Heart right ventricle (tissue), 16 donors: ENCODE results near the gene UNKL. TPM values are rescaled to one million over a fixed set of nuclear protein-coding genes. Genes with fewer than 3 reads are reported as not detected.

ENCODE experiments used
- ATAC-seq, 8 donors: fragments of 200-7000 bp; cut with Tn5 transposase; one replicate each; pipeline ENCODE4 v1.9.1; 2020; ENCODE audit warnings: mild to moderate bottlenecking in 8 of 8, moderate library complexity in 8 of 8, moderate number of reproducible peaks in 1 of 8
- DNase-seq, 2 donors: peaks; one replicate each; pipeline ENCODE4 v3.0.0-alpha.2; 2020
- H3K27ac ChIP-seq, 10 donors: fragments of 200-600 bp; sonication (generic) in 2 of 10; one replicate each; pipeline versions ENCODE4 v1.5.0 to v1.8.0; 2020 to 2022; ENCODE audit warnings: mild to moderate bottlenecking in 3 of 10
- H3K27me3 ChIP-seq, 7 donors: fragments of 200-600 bp; one replicate each; pipeline ENCODE4 v1.8.0; 2021 to 2022; ENCODE audit warnings: mild to moderate bottlenecking in 2 of 7
- H3K36me3 ChIP-seq, 9 donors: fragments of 200-600 bp; sonication (generic) in 1 of 9; one replicate each; pipeline versions ENCODE4 v1.5.0 to v1.8.0; 2020 to 2022; ENCODE audit warnings: mild to moderate bottlenecking in 2 of 9
- H3K4me1 ChIP-seq, 9 donors: fragments of 200-600 bp; sonication (generic) in 1 of 9; one replicate each; pipeline versions ENCODE4 v1.5.0 to v1.8.0; 2020 to 2022; ENCODE audit warnings: mild to moderate bottlenecking in 4 of 9
- H3K4me3 ChIP-seq, 10 donors: fragments of 200-600 bp; sonication (generic) in 2 of 10; one replicate each; pipeline versions ENCODE4 v1.5.0 to v1.8.0; 2020 to 2022; ENCODE audit warnings: mild to moderate bottlenecking in 7 of 10, moderate library complexity in 2 of 10
- H3K9me3 ChIP-seq, 11 donors: fragments of 200-600 bp in 10 of 11; sonication (generic) in 2 of 11; one replicate each; pipeline versions ENCODE4 v1.5.0 to v1.8.0; 2013 to 2022; ENCODE audit warnings: mild to moderate bottlenecking in 2 of 11, control low read depth in 1 of 11, moderate library complexity in 1 of 11
- CTCF ChIP-seq, 9 donors: fragments of 200-600 bp; sonication (generic) in 2 of 9; IDR thresholded peaks; one replicate each; pipeline versions ENCODE4 v1.5.0 to v1.8.0; 2021 to 2022; ENCODE audit warnings: antibody characterized with exemption in 9 of 9, mild to moderate bottlenecking in 5 of 9, moderate library complexity in 1 of 9
- WGBS, 2 donors: extraction: QIAGEN DNeasy Blood & Tissue Kit; methylation state at CpG; one replicate each; pipeline ENCODE4 v1.1.7; 2013; ENCODE audit warnings: inconsistent platforms in 1 of 2; 5-methylcytosine and 5-hydroxymethylcytosine counted together
- intact Hi-C, 10 donors: fragments of 100-400 bp; cut with DNase I; formaldehyde crosslinking; loops; one replicate each; pipeline versions ENCODE4 v1.11.1 to v1.14.2; 2022
- polyA plus RNA-seq, 2 donors: library from polyadenylated mRNA; stranded (reverse); fragments of 200-250 nt; gene quantifications; one replicate each; pipeline ENCODE4 v1.2.3, GENCODE V29; 2013
- total RNA-seq, 10 donors: library from RNA; stranded (reverse); fragmentation: NEBNext Ultra II Directional in 3 of 10; extraction: Animal tissue kit (Norgen Biotek cat#: 25700) in 3 of 10; gene quantifications; one replicate each; pipeline versions ENCODE4 v1.2.1 to v1.2.4, GENCODE V29; 2021 to 2023
- donor health status: Arrhythmogenic right ventricular cardiomyopathy.
- donor health status: ischemic (EF 13 %, LVEDD 7.1; RV severe dilation, severe dysfunction).
- donor health status: healthy with polysubstance abuse.
- donor health status: DM: no; HTN: yes; CAD: no.
- donor health status: DM: no; HTN: no; CAD: no.
- donor health status: ischemic (EF 25% LVEDD 6.9; RV normal size, moderate dysfunction).
- donor health status: ischemic (EF 25% LVEDD 5.7; RV mildly dilated, moderate dysfunction).
- donor health status: healthy.
- donor health status: DM: yes; HTN: yes; CAD: no.
- donor health status: Ischemic cardiomyopathy.
- donor health status: ischemic (EF 35%, LVEDD 5.7; RV mildly dilated, moderate dysfunction).
- donor health status: nonischemic (EF 11% LVEDD 7.7; RV severe dilation, severe dysfunction).
- donor health status: DM: yes; HTN: yes; CAD: no.
- donor health status: PGD.
- donor health status: ischemic (EF 29% LVEDD 5.4; RV normal size, mild dysfunction).
- donor health status: nonischemic (EF 23%, LVEDD 6.1; RV moderate dilation, normal function).

UNKL gene
- total and polyA plus RNA-seq, 12 donors: 3.3 to 20.4 (median 11.4) TPM

- no peak for ATAC-seq
- peaks cover 0 to 16% (median 0%) of the 10 kb centered on the region in 9 donors for H3K4me1 ChIP-seq
- 83 to 84% methylated on average over 22 of the region's 22 CpGs for WGBS, 2 donors
- no peak overlapping the region for H3K4me3 ChIP-seq
- DNase-seq: no peak
- intact Hi-C loops: no loop called here
- no peaks in the 10 kb centered on the region for H3K9me3 ChIP-seq
- H3K27me3 ChIP-seq: no peaks in the 10 kb centered on the region
- H3K36me3 ChIP-seq: peaks cover 5 to 76% (median 39%) of the 10 kb centered on the region in 9 donors
- H3K27ac ChIP-seq: no peak overlapping the region
- TF ChIP-seq CTCF (IDR thresholded peaks at IDR 0.05): no peak
Observed at GRCh38 chr16:1324286-1324826, 90.1 kb downstream of the UNKL start.

GRCh38 chr16:1323296-1324239, 90.9 kb downstream of the UNKL start:
- peaks cover 0 to 16% (median 0%) of the 10 kb centered on the region in 9 donors for H3K4me1 ChIP-seq
- DNase-seq (no peak), ATAC-seq (no peak)
- no peaks in the 10 kb centered on the region for H3K9me3 ChIP-seq
- WGBS, 2 donors: 75 to 78% methylated on average over 35 of the region's 35 CpGs
- intact Hi-C loops: no loop called here
- peaks cover 5 to 84% (median 47%) of the 10 kb centered on the region in 9 donors for H3K36me3 ChIP-seq
- no peak for TF ChIP-seq CTCF (IDR thresholded peaks at IDR 0.05)
- H3K27me3 ChIP-seq: no peaks in the 10 kb centered on the region
- no peak overlapping the region for H3K4me3 ChIP-seq
- no peak overlapping the region for H3K27ac ChIP-seq

- DNase-seq: no peak
- 97 to 98% methylated on average over 8 of the region's 8 CpGs for WGBS, 2 donors
- H3K4me1 ChIP-seq: peaks cover 0 to 16% (median 0%) of the 10 kb centered on the region in 9 donors
- intact Hi-C loops: no loop called here
- no peaks in the 10 kb centered on the region for H3K27me3 ChIP-seq
- ATAC-seq: no peak
- H3K36me3 ChIP-seq: peaks cover 5 to 95% (median 58%) of the 10 kb centered on the region in 9 donors
- no peak overlapping the region for H3K27ac ChIP-seq
- no peaks in the 10 kb centered on the region for H3K9me3 ChIP-seq
- no peak overlapping the region for H3K4me3 ChIP-seq
- TF ChIP-seq CTCF (IDR thresholded peaks at IDR 0.05): no peak
Observed at GRCh38 chr16:1322407-1322806, 92.1 kb downstream of the UNKL start.

- 85 to 91% methylated on average over 21 to 22 of the region's 22 CpGs for WGBS, 2 donors
- peaks cover 5 to 100% (median 74%) of the 10 kb centered on the region in 9 donors for H3K36me3 ChIP-seq
- no peak overlapping the region for H3K27ac ChIP-seq
- no peak for DNase-seq
- no peak overlapping the region for H3K4me3 ChIP-seq
- intact Hi-C loops: no loop called here
- H3K9me3 ChIP-seq: no peaks in the 10 kb centered on the region
- peaks cover 0 to 5% (median 0%) of the 10 kb centered on the region in 9 donors for H3K4me1 ChIP-seq
- H3K27me3 ChIP-seq: no peaks in the 10 kb centered on the region
- no peak for TF ChIP-seq CTCF (IDR thresholded peaks at IDR 0.05)
- ATAC-seq: peak in 1 of 8 donors; percentile 41
Observed at GRCh38 chr16:1320658-1321240, 93.8 kb downstream of the UNKL start.
